ENCODE results near the gene CHMP6. TPM values are rescaled to one million over a fixed set of nuclear protein-coding genes. Genes with fewer than 3 reads are reported as not detected.

The CHMP6 gene
- total RNA-seq, 2 experiments from 2014 or later, result 7.9 to 23.8 TPM

- Histone ChIP-seq H3K36me3 (ENCODE audit: insufficient read depth, low read length) (no peaks in the 10 kb centered on the region), H4K20me1 (ENCODE audit: insufficient read depth, low read length) (no peaks in the 10 kb centered on the region), H3K9me3 (ENCODE audit: low read length) (no peaks in the 10 kb centered on the region), H3K79me2 (ENCODE audit: insufficient read depth, low read depth, low read length) (no peaks in the 10 kb centered on the region), H3K9me2 (ENCODE audit: insufficient read depth, low read length) (no peaks in the 10 kb centered on the region), H3K4me2 (ENCODE audit: low read length) (no peak overlapping the region), H3K4me3 (ENCODE audit: low read depth, low read length, poor library complexity, severe bottlenecking) (no peak overlapping the region), H2AFZ (ENCODE audit: low read length) (no peak overlapping the region), H3K27ac (ENCODE audit: low read depth, low read length, poor library complexity, severe bottlenecking) (no peak overlapping the region), H3K4me1 (ENCODE audit: insufficient read depth, low read length, poor library complexity, severe bottlenecking) (no peaks in the 10 kb centered on the region)
- no peak for DNase-seq (ENCODE audit: low spot score)
- ChIA-PET CTCF (ENCODE audit: unreplicated experiment) (interaction anchor here (1.2 kb wide), 1 partner anchor 15 kb away, joined by 3 read pairs; no protein-coding TSS in a partner anchor), POLR2A (no interaction called here)
- no peak for TF ChIP-seq EZH2phosphoT487 (IDR thresholded peaks at IDR 0.05; ENCODE audit: borderline replicate concordance, low read depth, low read length)
- TF ChIP-seq, protein P1, sequence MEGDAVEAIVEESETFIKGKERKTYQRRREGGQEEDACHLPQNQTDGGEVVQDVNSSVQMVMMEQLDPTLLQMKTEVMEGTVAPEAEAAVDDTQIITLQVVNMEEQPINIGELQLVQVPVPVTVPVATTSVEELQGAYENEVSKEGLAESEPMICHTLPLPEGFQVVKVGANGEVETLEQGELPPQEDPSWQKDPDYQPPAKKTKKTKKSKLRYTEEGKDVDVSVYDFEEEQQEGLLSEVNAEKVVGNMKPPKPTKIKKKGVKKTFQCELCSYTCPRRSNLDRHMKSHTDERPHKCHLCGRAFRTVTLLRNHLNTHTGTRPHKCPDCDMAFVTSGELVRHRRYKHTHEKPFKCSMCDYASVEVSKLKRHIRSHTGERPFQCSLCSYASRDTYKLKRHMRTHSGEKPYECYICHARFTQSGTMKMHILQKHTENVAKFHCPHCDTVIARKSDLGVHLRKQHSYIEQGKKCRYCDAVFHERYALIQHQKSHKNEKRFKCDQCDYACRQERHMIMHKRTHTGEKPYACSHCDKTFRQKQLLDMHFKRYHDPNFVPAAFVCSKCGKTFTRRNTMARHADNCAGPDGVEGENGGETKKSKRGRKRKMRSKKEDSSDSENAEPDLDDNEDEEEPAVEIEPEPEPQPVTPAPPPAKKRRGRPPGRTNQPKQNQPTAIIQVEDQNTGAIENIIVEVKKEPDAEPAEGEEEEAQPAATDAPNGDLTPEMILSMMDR (conservative IDR thresholded peaks at IDR 0.05; ENCODE audit: low read length), result no peak
- intact Hi-C loops (cut with micrococcal nuclease; ENCODE audit: unreplicated experiment), result no loop called here
- no TSS peak for BruUV-seq (replicated peaks)
These were observed 35.1 kb upstream of the CHMP6 start for GRCh38 chr17:80956321-80957190.

GRCh38 chr17:80957461-80957941 lies 34.1 kb upstream of the CHMP6 start:
- DNase-seq (ENCODE audit: low spot score), result no peak
- Histone ChIP-seq H4K20me1 (ENCODE audit: insufficient read depth, low read length) (no peaks in the 10 kb centered on the region), H3K36me3 (ENCODE audit: insufficient read depth, low read length) (no peaks in the 10 kb centered on the region), H2AFZ (ENCODE audit: low read length) (no peak overlapping the region), H3K27ac (ENCODE audit: low read depth, low read length, poor library complexity, severe bottlenecking) (no peak overlapping the region), H3K4me2 (ENCODE audit: low read length) (no peak overlapping the region), H3K4me3 (ENCODE audit: low read depth, low read length, poor library complexity, severe bottlenecking) (no peak overlapping the region), H3K9me2 (ENCODE audit: insufficient read depth, low read length) (no peaks in the 10 kb centered on the region), H3K79me2 (ENCODE audit: insufficient read depth, low read depth, low read length) (no peaks in the 10 kb centered on the region), H3K9me3 (ENCODE audit: low read length) (no peaks in the 10 kb centered on the region), H3K4me1 (ENCODE audit: insufficient read depth, low read length, poor library complexity, severe bottlenecking) (no peaks in the 10 kb centered on the region)
- intact Hi-C loops (cut with micrococcal nuclease; ENCODE audit: unreplicated experiment), result no loop called here
- ChIA-PET POLR2A (no interaction called here), CTCF (ENCODE audit: unreplicated experiment) (interaction anchor here (1.2 kb wide), 1 partner anchor 16 kb away, joined by 3 read pairs; no protein-coding TSS in a partner anchor)
- BruUV-seq (replicated peaks), result no TSS peak
- no peak for TF ChIP-seq EZH2phosphoT487 (IDR thresholded peaks at IDR 0.05; ENCODE audit: borderline replicate concordance, low read depth, low read length)
- TF ChIP-seq, protein P1 (conservative IDR thresholded peaks at IDR 0.05; ENCODE audit: low read length), result no peak

Measured in OCI-LY7 (cell line).